Fibroblast of skin of back (primary cell): ENCODE results near the gene C19orf47.

Source experiments
- DNase-seq: peaks from one replicate; pipeline ENCODE4 v3.0.0-alpha.2; 2013

Gene C19orf47

DNA sequence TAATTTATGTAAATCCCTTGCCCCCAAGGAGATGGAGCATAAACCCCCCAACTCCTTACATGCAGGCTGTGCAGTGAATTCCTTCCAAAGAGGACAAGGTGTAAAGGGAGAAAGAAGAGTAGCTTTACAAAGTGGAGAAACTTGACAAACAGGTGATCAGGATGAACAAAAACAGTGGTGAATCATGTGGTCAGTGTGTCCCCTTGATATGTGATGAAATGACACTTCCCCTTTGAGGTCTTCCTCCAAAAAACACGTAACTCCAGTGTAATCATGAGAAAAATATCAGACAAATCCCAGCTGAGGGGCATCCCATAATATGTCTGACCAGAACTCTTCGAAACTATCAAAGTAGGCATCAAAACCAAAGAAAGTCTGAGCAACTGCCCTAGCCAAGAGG is 33.5 kb downstream of the C19orf47 start:
- DNase-seq: no peak

DNA sequence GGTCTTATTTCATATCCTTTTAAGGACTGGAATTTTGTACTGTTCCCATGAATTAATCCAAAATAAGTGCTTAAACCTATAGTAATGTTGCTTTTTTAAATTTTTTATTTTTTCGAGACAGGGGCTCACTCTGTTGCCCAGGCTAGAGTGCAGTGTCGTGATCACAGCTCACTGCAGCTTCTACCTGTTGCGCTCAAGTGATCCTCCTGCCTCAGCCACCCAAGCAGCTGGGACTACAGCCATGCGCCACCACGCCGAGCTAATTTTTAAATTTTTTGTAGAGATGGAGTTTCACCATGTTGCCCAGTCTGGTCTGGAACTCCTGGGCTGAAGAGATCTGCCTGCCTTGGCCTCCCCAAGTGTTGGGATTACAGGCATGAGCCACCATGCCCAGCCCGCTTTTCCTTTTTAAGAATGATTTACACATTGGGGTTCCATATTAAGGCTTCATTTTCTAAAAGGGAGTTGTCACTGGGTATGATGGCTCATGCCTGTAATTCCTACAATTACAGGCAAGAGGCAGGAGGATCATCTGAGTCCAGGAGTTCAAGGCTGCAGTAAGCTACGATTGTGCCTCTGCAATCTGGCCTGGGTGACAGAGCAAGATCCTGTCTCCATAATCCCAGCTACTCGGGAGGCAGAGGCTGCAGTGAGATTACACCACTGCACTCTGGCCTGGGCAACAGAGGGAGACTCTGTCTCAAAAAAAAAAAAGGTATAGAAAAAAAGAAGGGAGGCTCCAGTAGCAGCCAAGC is 34.8 kb downstream of the C19orf47 start:
- DNase-seq: no peak

DNA sequence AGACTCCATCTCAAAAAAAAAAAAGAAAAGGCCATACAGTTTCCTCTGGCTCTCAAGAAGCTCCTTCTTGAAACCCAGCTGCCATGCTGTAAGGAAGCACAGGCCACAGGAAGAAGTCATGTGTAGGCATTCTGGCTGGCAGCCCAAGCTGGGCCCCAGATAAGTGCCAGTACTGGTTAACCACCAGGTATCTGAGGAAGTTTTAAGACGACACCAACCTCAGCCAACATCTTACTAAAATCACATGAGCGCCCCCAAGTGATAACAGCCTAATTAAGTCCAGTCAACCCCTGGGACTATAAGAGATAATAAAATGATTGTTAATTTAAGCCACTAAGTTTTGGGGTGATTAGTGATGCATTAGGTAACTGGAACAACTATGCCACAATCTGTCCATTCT is 35.7 kb downstream of the C19orf47 start:
- DNase-seq: no peak

DNA sequence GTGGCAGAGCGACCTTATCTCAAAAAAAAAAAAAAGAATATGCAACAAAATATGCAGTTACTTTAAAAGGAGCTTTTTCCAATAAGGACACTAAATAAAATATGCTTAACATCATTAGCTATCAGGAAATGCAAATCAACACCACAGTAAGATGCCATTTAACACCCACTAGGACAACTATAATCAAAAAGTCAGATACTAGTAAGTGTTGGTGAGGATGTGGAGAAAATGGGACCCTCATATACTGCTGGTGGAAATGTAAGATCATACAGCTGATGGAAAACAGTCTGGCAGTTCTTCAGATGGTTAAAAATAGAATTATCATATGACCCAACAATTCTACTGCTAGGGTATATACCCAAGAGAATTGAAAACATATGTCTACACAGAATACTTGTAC is 38.5 kb downstream of the C19orf47 start:
- DNase-seq: no peak

DNA sequence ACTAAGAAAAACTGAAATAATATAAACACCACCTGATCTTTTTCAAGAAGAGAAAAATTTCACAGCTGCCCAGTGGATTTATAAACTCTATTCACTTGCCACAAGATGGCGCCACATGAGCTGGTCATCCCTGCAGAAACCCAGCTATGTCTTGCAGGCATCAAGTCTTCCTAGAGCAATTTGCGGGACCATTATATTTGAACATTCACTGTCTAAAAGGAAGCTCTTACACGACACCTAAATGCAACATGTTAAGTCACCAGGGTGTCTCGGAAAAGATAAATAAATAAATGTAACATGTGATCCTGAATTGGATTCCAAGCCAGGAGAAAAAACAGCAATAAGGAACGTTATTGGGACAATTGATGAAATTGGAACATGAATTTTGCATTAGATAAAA is 42.8 kb downstream of the C19orf47 start:
- peak; percentile 82 for DNase-seq

DNA sequence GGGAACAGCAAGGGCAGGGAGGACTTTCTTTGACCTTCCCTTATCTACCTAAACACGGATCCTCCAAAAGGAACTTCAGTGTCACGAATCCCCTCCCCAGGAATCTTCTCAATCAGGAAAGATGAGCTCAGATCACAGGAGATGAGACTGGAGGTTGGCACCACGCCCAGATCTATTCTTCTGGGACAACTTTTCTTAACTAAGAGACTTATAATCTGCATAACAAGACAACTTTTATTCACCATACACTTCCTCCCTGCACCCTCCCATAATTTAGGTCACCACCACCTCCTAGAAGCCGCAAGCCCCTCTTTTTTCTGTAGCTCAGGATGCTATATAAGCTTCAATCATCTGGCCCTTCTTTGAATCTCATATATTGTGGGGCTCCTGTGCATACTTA is 43.9 kb downstream of the C19orf47 start:
- DNase-seq: no peak

DNA sequence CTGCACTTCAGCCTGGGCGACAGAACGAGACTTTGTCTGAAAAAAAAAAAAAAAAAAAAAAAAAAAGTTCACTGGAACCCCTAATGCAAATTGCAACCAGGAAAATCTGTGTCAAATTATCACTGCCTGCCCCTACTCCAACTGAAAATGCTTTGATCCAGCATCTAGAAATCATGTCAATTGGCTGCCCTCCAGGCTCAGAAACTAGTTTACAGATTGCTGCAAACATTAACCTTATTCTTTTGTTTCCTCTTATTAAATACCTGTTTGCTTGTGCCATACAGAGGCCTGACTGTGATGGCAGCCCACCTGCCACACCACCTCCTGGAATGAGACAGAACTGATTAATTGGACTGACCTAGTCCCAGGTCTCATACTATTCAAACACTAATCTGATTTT is 44.4 kb downstream of the C19orf47 start:
- no peak for DNase-seq

DNA sequence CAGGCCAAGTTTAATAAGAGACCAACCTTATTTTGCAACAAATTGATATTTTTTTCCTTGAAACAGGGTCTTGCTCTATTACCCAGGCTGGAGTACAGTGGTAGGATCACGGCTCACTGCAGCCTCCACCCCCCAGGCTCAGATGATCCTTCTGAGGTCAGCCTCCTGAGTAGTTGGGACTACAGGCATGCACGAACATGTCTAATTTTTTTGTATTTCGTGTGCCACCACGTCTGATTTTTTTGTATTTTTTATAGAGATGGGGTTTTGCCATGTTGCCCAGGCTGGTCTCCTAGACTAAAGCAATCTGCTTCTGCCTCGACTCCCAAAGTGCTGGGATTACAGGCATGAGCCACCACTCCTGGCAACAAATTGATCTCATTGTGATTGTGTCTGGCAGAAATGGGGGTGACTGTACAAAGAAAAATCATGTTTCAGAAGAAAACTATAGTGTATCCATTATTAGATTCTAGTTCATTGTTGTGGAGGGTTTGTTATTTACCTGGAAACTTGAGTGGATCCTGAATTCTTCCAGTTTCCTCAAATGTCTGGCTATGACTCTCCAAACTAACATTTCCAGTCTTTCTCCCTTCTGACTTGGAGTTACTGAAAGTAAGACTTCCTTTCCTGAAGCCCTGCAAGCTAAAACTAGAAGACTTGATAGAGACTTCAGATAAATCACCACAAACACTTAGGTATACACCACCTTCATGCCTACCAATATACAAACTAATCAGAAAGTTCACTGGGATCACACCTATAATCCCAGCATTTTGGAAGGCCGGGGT is 45.8 kb downstream of the C19orf47 start:
- no peak for DNase-seq

DNA sequence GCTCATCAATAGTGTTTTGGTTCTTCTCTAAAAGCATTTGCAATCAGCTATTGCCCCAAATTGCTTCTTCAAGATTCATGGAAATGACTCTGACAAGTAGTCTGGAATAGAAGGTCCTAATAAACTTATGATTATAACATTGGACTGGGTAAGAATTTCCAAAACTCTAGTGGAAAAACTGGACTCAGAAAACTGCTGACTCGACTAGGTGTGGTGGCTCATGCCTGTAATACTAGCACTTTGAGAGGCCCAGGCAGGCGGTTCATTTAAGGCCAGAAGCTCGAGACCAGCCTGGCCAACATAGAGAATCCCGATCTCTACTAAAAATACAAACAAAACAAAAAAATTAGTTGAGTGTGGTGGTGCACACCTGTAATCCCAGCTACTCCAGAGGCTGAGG is 47.5 kb downstream of the C19orf47 start:
- DNase-seq: no peak

DNA sequence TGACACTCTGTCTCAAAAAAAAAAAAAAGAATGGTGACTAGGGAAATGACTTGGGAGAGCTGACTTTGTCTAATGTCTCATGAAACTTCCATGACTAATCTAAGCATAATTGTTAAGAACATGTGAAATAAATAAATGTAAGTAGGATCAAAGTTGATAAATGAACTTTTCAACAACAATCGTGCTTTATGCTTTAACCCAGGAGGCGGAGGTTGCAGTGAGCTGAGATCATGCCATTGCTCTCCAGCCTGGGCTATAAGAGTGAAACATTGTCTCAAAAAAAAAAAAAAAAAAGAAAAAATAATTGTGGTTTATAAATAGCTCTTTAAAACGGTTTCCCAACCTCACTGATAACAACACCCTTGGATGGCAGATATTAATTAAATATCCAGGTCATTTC is 50.2 kb downstream of the C19orf47 start:
- DNase-seq: no peak

DNA sequence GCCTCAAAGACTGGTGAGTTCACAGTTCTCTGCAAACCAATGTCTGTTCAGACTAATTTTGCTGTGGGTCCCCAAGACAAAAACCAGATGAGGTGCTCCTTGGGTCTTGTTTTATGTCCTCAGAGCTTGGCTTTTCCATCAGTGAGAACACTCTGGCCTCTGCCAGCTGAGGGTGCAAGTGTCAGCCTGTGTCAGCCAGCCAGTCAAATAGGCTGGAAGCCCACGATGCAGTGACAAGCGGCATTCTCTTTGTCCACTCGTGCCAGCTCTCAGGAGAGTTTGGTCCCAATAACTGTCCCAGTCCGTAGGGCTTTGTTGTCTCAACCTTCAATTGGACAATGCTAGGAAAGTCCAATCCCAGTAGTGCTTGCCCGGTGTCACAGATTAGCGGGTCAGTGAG is 53.6 kb downstream of the C19orf47 start:
- no peak for DNase-seq

DNA sequence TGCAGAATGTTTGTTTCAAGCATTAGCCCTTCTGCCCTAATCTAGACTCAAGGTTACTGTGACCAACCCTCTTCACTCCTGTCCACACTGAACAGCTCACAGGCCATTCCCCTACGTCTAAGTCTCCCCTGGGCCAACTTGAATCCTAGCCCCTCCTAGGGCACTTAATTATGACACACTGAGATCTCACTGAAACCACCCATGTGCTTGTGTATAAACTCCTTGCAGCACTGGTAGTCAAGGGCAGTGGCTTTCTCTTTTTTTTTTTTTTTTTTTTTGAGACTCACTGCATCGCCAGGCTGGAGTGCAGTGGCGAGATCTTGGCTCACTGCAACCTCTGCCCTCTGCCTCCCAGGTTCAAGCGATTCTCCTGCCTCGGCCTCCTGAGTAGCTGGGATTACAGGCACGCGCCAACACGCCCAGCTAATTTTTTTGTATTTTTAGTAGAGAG is 61.2 kb downstream of the C19orf47 start:
- no peak for DNase-seq

DNA sequence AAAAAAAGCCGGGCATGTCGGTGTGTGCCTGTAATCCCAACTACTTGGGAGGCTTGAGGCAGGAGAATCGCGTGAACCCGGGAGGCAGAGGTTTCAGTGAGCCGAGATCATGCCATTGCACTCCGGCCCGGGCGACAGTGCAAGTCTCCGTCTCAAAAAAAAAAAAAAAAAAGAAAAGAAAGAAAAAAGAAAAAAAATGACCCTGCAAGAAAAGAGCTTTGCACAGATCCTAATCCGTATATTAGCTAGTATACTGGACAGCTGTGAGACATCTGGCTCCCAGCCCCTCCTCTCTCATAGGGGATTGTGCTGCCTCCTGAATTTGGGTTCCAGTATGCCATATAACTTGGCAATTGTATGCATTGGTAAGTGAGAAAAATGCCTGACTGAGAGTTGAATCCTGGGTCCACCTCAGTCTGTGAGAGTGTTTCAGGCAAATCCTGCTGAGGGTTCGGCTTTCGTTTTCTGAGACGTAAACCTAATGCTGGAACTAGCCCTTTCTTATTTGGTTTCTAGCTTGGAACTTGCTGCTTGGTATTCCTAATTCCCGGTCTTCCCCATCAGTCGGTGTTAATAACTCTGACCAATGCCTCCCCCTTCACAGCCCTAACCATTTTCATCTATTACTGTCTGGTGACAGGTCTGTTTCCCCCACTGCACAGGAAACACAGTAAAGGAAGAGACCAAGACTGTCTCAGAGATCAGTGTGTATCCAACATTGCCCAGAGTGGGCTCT is 61.8 kb downstream of the C19orf47 start:
- no peak for DNase-seq

DNA sequence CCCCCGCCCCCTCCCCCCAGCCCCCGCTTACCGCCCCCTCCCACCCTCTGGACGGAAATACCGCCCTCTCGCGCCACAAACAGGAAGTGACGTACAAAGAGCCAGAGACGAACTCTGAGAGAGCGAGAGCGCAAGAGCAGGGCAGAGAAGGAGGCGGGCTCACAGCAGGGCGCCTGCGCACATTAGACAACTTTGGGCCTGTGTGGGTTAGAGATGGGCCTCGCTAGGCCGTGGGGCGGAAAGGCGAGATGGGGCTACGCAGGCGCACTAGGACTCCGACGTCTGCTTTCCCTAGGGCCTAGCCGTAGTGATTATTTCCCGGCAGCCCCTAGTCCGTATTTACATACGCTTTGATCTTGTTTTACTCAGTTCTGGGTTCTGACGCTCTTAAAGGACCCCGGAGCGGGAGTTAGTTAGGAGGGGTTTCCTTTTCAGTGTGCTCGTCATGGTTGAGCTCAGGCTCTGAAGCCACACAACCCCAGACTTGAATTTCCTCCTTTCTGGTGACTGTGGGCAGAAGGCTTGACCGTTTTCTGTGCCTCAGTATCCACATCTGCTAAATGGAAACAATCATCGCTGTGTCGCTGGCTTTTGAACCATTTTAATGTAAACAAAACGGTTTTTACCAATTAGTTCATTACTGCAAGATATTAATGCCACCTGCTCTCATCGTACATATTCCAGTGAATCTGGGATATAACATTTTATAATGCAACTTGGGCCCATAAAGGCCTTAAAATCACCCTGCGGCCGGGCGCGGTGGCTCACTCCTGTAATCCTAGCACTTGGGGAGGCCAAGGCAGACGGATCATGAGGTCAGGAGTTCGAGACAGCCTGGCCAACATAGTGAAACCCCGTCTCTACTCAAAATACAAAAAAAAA is 62.6 kb downstream of the C19orf47 start:
- peak; percentile 100 for DNase-seq

DNA sequence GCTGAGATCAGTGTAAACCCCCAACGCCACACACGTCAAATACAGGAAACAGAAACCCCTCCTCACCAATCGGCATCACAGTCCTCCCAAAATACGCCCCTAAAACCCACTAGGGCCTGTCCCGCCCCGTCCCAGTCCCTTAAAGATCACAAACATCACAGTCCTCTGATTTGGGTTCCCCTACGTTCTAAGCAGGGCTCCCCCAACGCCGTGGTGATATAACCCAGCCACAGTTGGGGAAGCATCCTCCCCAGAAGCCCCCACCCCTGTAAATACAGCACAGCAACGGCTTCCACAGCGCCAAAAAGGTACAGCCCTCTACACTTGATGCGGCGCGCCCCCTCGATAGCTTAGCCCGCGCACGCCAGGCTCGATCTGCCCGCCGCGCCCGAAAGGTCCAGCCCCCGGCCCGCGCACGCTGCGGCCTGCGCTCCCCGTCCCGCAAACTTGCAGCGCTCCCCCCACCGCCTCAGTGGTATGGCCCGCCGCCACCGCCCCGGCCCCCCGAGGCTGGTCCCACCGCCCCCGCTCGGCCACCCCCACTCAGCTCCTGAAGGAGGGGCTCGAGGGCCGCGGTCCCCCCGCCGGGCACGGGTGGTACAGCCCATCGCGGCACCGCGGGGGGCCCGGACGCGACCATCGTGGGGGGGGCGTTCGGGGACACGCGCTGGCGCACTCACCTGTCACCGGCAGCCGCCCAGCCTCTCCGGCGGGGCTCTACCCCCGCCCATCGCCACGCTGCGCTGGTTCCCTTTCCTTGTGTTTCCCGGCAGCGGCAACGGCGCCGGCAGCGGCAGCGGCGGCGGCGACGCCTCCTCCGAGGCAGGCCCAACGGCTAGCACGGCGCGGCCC is 63.5 kb downstream of the C19orf47 start, which contains the start of gene AKT2:
Gene AKT2, minus strand, starts transcription at position 845 of the 852 bp plus-strand sequence. CDS start 20,078 bp downstream, outside the sequence.
- DNase-seq: peak; percentile 65

DNA sequence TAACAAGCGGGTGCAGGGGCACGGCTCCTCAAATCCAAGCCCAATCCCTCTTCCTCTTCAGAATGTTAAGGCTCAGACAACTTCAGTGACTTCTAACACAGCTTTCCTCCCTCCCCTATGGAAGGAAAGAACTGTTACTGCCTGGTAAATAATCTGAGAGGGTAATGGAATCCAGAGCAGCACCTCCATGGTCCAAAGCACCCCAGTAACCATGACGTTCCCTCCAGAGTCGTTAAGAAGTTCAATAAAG is 64.0 kb downstream of the C19orf47 start:
- no peak for DNase-seq

DNA sequence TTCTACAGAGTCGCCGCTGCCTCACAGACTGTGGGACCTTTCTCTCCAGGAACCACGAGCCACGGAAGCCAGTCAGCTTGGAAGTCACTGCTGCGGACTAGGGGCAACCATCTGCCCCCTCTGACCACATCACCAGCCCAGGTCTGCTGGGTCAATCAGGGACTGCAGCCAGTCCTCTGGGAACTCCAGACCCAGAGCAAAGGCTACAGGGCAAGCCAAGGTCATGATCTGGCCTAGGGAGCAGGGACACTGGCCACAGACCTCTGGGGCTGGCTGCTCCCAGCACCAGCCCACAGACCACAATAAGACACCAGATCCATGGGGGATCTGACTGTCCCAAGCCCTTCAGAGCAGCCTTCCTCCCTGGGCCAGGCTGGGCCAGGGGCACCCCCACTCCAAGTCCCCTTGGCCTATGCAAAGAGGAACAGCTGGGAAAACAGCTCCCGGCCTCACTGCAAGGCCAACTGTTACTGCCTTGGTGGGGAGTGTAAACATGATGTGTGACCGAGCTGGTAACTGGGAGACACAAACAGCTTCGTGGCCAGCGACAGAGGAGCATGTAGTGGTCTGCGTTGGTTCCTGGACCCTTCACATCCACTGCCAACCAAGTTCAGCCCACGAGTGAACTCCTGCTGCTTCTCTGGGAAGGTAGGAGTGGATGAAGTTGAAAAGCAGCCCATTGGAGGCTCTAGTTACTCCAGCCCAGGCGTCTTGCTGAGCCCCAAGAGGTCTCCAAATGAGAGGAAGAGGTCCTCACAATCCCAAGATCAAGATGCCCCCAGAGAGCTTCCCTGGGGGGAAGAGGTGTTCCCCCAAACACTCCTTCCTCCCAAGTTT is 64.6 kb downstream of the C19orf47 start:
- no peak for DNase-seq

DNA sequence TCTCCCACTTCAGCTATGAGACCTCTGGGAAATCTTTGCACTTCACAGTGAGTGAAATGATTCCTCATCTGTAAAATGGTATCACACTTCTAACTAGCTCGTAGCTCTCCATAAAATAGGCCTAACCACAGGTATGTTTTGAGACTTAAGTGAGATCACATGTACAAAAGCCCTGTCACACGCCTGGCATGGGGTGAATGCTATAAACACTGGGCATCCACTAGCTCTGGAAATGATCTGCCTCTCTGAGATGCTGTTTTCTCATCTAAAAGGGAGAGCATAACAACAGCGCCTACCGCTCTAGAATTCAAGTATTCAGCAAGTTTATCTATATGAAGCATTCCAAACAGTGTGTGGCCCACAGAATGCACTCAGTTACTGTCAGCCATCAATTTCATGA is 65.3 kb downstream of the C19orf47 start:
- DNase-seq: peak; percentile 24

DNA sequence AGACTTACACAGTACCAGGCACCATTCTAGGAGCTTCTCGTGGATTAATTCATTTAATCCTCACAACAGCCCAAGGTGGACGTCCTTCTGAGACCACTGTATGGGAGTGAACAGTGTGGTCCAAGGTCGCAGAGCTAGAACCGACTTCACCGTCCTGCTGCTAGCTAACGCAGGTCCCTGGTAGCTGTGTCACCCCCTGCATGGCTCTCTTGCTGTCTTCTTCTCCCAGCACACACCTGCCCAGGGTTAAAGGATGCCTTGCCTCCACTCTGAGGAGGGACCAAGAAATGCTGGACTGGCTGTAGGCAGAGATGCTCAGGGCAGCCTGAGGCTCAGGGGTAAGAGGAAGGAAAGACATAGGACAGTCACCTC is 66.0 kb downstream of the C19orf47 start:
- DNase-seq: no peak

DNA sequence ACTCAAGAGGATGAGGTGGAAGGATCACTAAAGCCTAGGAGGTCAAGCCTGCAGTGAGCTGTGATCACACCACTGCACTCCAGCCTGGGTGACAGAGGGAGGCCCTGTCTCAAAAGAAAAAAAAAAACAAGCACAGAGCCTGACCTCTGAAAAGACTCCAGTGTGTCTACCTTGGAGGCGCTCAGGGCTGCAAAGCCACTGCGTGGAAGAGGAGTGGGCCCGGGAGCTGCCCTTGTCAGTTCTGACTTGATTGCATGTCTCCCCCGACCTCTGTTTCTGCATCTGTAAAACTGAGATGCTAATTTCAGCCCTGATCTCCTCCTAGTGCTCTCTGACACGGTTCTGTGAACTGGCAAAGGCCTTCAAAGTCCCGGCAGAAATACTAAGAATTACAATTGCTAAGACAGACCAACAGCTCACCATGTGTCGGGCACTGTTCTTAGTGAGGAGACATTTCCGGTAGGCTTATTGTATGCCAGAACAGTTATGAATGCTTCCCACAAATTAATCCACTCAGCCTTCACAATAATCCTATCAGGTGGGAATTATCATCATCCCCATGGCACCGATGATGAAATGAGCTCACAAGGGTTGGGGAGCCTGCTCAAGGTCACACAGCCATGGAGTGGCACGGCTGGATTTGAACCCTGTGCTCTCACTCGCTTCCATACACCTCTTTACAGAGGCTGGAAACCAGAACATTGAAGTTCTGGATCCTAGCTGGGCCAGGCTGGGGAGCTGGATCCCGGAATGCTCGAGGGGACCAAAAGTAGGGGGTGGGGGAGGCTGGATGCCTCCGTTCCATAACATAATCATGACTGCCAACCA is 66.6 kb downstream of the C19orf47 start:
- DNase-seq: no peak
